ENCODE results near the gene SPATA20.

SPATA20 gene

GRCh38 chr17:50539762-50540559 is 7.0 kb upstream of the SPATA20 start:
- no peak for DNase-seq (ENCODE audit: low read depth, low spot score)

- DNase-seq (ENCODE audit: low read depth, low spot score) = no peak
Observed at GRCh38 chr17:50540560-50541401, 6.2 kb upstream of the SPATA20 start.

GRCh38 chr17:50541402-50541715 is 5.6 kb upstream of the SPATA20 start:
- DNase-seq (ENCODE audit: low read depth, low spot score) = no peak

- peak; percentile 61 for DNase-seq (ENCODE audit: low read depth, low spot score)
Observed at GRCh38 chr17:50541716-50542688, 5.0 kb upstream of the SPATA20 start.

- no peak for DNase-seq (ENCODE audit: low read depth, low spot score)
Observed at GRCh38 chr17:50542795-50543774, 3.9 kb upstream of the SPATA20 start.

GRCh38 chr17:50544516-50544915 is 2.5 kb upstream of the SPATA20 start:
- DNase-seq (ENCODE audit: low read depth, low spot score) = no peak

GRCh38 chr17:50545311-50545710 is 1.7 kb upstream of the SPATA20 start:
- DNase-seq (ENCODE audit: low read depth, low spot score) = no peak

- no peak for DNase-seq (ENCODE audit: low read depth, low spot score)
Observed at GRCh38 chr17:50546701-50547034, 306 bp upstream of the SPATA20 start.

GRCh38 chr17:50547736-50548083 is 736 bp downstream of the SPATA20 start:
- no peak for DNase-seq (ENCODE audit: low read depth, low spot score)

- DNase-seq (ENCODE audit: low read depth, low spot score) = no peak
Observed at GRCh38 chr17:50548831-50549230, 1.9 kb downstream of the SPATA20 start.

GRCh38 chr17:50549256-50549941 is 2.4 kb downstream of the SPATA20 start:
- no peak for DNase-seq (ENCODE audit: low read depth, low spot score)

- DNase-seq (ENCODE audit: low read depth, low spot score) = no peak
Observed at GRCh38 chr17:50549969-50550368, 3.0 kb downstream of the SPATA20 start.

- no peak for DNase-seq (ENCODE audit: low read depth, low spot score)
Observed at GRCh38 chr17:50550661-50551432, 3.9 kb downstream of the SPATA20 start.

GRCh38 chr17:50551433-50551815 is 4.5 kb downstream of the SPATA20 start:
- DNase-seq (ENCODE audit: low read depth, low spot score) = no peak

- DNase-seq (ENCODE audit: low read depth, low spot score) = no peak
Observed at GRCh38 chr17:50551884-50552283, 4.9 kb downstream of the SPATA20 start.

- no peak for DNase-seq (ENCODE audit: low read depth, low spot score)
Observed at GRCh38 chr17:50554201-50554600, 7.2 kb downstream of the SPATA20 start.

GRCh38 chr17:50556803-50557202 is 9.8 kb downstream of the SPATA20 start:
- DNase-seq (ENCODE audit: low read depth, low spot score) = no peak

GRCh38 chr17:50557630-50558029 is 10.7 kb downstream of the SPATA20 start:
- DNase-seq (ENCODE audit: low read depth, low spot score) = no peak

GRCh38 chr17:50558091-50558490 is 11.1 kb downstream of the SPATA20 start:
- no peak for DNase-seq (ENCODE audit: low read depth, low spot score)

- DNase-seq (ENCODE audit: low read depth, low spot score) = no peak
Observed at GRCh38 chr17:50558581-50558940, 11.6 kb downstream of the SPATA20 start.

All from activated naive CD8-positive, alpha-beta T cell treated with anti-CD3 and anti-CD28 coated beads, Interleukin-2, amount 50 U/mL, for 16 hours (primary cell).